Measurements from ENCODE around the gene RAB29. TPM values are rescaled to one million over a fixed set of nuclear protein-coding genes. Genes with fewer than 3 reads are reported as not detected.

The RAB29 gene
- total and polyA plus RNA-seq, 9 of the 15 experiments (the other 6 are each of a cell fraction or from before 2014, with no cell fraction given), result 6.3 to 17.6 (median 8.0) TPM

DNA sequence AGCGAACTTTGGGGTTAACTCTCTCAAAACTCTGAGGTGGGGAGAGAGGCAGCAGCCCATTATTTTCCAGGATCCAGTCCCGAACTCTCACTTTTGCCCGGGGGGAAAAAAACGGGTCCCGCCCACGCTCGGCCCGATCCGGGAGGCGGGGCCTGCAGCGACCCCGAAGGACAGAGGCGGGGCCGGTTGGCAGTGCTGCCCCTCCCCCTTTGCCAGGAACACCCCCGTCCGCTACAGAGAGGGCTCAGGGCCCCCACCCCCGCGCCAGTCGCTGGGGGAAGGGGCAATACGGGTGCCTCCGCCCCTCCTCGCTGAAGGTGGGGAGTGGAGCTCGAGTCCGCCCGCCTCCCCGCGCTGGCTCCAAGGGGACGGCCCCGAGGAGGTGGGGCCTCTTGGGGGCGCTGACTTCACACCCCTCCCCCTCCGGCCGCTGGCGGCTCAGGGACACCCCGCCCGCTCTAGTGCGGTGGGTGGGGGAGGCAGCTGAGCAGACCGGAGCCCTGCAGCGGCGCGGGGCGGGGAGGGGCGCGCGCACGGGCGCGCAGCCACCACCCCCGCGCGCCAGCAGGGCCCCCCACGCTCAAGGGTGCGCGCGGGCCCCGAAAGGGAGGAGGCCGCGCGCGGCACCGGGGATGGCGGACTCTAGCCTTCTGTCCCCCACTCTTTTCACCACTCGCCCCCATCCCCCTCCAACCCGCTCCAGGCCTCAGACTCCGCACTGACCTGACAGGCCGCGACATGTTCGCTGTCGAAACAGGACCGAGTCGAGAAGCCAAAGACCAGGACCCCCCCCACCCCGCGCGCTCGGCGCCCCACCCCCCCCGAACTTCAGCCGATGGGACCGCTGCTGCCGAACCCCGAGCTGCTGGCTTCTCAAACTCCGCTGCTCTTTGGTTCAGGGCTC is 25.8 kb downstream of the RAB29 start (continued):
- TF ChIP-seq HSF4 (CRISPR knock-in tag; IDR thresholded peaks at IDR 0.05; ENCODE audit: borderline replicate concordance) (no peak), SRSF9 (IDR thresholded peaks at IDR 0.05; ENCODE audit: borderline replicate concordance, low read depth, low read length) (no peak), PURB (CRISPR knock-in tag; IDR thresholded peaks at IDR 0.05; ENCODE audit: low read depth) (no peak), ZNF311 (CRISPR knock-in tag; IDR thresholded peaks at IDR 0.05) (no peak), IRF2 (CRISPR knock-in tag; IDR thresholded peaks at IDR 0.05) (no peak), ZNF609 (CRISPR knock-in tag; IDR thresholded peaks at IDR 0.05; ENCODE audit: borderline replicate concordance) (no peak), DDX20 (tag; IDR thresholded peaks at IDR 0.05; ENCODE audit: low read depth) (no peak), PTTG1 (tag; IDR thresholded peaks at IDR 0.05; ENCODE audit: low read depth) (no peak), KLF16 (IDR thresholded peaks at IDR 0.05) (peak; percentile 21; the same call in 1 of the 2 replicates), HMGN3 (IDR thresholded peaks at IDR 0.05; ENCODE audit: borderline replicate concordance, extremely low read depth, insufficient read length, low read depth, low read length) (peak; percentile 98), NFATC3 (IDR thresholded peaks at IDR 0.05) (no peak), ZNF778 (CRISPR knock-in tag; IDR thresholded peaks at IDR 0.05) (no peak), BMI1 (IDR thresholded peaks at IDR 0.05; ENCODE audit: low read length) (no peak), ZNF174 (CRISPR knock-in tag; IDR thresholded peaks at IDR 0.05) (no peak)
- TF ChIP-seq, protein P1, sequence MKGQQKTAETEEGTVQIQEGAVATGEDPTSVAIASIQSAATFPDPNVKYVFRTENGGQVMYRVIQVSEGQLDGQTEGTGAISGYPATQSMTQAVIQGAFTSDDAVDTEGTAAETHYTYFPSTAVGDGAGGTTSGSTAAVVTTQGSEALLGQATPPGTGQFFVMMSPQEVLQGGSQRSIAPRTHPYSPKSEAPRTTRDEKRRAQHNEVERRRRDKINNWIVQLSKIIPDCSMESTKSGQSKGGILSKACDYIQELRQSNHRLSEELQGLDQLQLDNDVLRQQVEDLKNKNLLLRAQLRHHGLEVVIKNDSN (CRISPR knock-in tag; IDR thresholded peaks at IDR 0.05), result no peak
- TF ChIP-seq, protein P2, sequence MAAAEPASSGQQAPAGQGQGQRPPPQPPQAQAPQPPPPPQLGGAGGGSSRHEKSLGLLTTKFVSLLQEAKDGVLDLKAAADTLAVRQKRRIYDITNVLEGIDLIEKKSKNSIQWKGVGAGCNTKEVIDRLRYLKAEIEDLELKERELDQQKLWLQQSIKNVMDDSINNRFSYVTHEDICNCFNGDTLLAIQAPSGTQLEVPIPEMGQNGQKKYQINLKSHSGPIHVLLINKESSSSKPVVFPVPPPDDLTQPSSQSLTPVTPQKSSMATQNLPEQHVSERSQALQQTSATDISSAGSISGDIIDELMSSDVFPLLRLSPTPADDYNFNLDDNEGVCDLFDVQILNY (CRISPR knock-in tag; IDR thresholded peaks at IDR 0.05), result no peak
- TF ChIP-seq, protein P3, sequence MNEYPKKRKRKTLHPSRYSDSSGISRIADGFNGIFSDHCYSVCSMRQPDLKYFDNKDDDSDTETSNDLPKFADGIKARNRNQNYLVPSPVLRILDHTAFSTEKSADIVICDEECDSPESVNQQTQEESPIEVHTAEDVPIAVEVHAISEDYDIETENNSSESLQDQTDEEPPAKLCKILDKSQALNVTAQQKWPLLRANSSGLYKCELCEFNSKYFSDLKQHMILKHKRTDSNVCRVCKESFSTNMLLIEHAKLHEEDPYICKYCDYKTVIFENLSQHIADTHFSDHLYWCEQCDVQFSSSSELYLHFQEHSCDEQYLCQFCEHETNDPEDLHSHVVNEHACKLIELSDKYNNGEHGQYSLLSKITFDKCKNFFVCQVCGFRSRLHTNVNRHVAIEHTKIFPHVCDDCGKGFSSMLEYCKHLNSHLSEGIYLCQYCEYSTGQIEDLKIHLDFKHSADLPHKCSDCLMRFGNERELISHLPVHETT (CRISPR knock-in tag; conservative IDR thresholded peaks at IDR 0.05 in 1 of 2, IDR thresholded peaks at IDR 0.05 in 1 of 2), result peak in 1 of 2 experiments; percentile 92; a peak in 2 of 4 replicates

Data from K562 (cell line).